Measurements from ENCODE around the gene CABP1. TPM values are rescaled to one million over a fixed set of nuclear protein-coding genes. Genes with fewer than 3 reads are reported as not detected.

Gene CABP1
- total and polyA plus RNA-seq, 4 donors: 0.05 to 0.12 (median 0.08) TPM; not detected in 1

- Histone ChIP-seq H3K4me3 (ENCODE audit: low read depth in 1 of 3, low read length in 3 of 3) (no peak overlapping the region), H3K27me3 (ENCODE audit: control insufficient read depth in 4 of 4, insufficient read depth in 4 of 4, low read length in 3 of 4) (no peaks in the 10 kb centered on the region), H3K4me1 (ENCODE audit: control insufficient read depth in 4 of 4, insufficient read depth in 4 of 4, low read length in 3 of 4) (no peaks in the 10 kb centered on the region), H3K9ac (ENCODE audit: low read depth in 1 of 2, low read length in 2 of 2) (no peak overlapping the region), H3K9me3 (ENCODE audit: control insufficient read depth in 4 of 4, low read length in 3 of 4) (no peaks in the 10 kb centered on the region), H3K36me3 (ENCODE audit: control insufficient read depth in 4 of 4, insufficient read depth in 3 of 4, low read depth in 1 of 4, low read length in 3 of 4) (no peaks in the 10 kb centered on the region), H3K27ac (ENCODE audit: low read depth in 1 of 2, low read length in 2 of 2) (no peak overlapping the region)
- no peak for DNase-seq (ENCODE audit: low spot score)
- TF ChIP-seq ZBTB33 (IDR thresholded peaks at IDR 0.05) (no peak), YY1 (IDR thresholded peaks at IDR 0.05) (no peak), REST (IDR thresholded peaks at IDR 0.05) (no peak), RAD21 (IDR thresholded peaks at IDR 0.05) (no peak), RXRA (IDR thresholded peaks at IDR 0.05) (no peak), JUND (IDR thresholded peaks at IDR 0.05) (no peak), EGR1 (IDR thresholded peaks at IDR 0.05; ENCODE audit: low read depth in 2 of 2) (no peak), FOXA2 (IDR thresholded peaks at IDR 0.05) (no peak), NR2F2 (IDR thresholded peaks at IDR 0.05) (no peak), HNF4A (conservative IDR thresholded peaks at IDR 0.05) (no peak), HNF4G (IDR thresholded peaks at IDR 0.05) (no peak), SP1 (IDR thresholded peaks at IDR 0.05) (no peak)
- WGBS: 75% methylated on average over 7 of the region's 7 CpGs
These were observed 37.5 kb downstream of the CABP1 start for GRCh38 chr12:120677765-120678473.

- Histone ChIP-seq H3K9me3 (ENCODE audit: control insufficient read depth in 4 of 4, low read length in 3 of 4) (no peaks in the 10 kb centered on the region), H3K27ac (ENCODE audit: low read depth in 1 of 2, low read length in 2 of 2) (no peak overlapping the region), H3K9ac (ENCODE audit: low read depth in 1 of 2, low read length in 2 of 2) (no peak overlapping the region), H3K4me3 (ENCODE audit: low read depth in 1 of 3, low read length in 3 of 3) (no peak overlapping the region), H3K36me3 (ENCODE audit: control insufficient read depth in 4 of 4, insufficient read depth in 3 of 4, low read depth in 1 of 4, low read length in 3 of 4) (no peaks in the 10 kb centered on the region), H3K4me1 (ENCODE audit: control insufficient read depth in 4 of 4, insufficient read depth in 4 of 4, low read length in 3 of 4) (no peaks in the 10 kb centered on the region), H3K27me3 (ENCODE audit: control insufficient read depth in 4 of 4, insufficient read depth in 4 of 4, low read length in 3 of 4) (no peaks in the 10 kb centered on the region)
- 81% methylated on average over 8 of the region's 8 CpGs for WGBS
- DNase-seq (ENCODE audit: low spot score): no peak
- no peak for TF ChIP-seq EGR1 (IDR thresholded peaks at IDR 0.05; ENCODE audit: low read depth in 2 of 2)
- TF ChIP-seq MAX (IDR thresholded peaks at IDR 0.05): no peak
- TF ChIP-seq CTCF (IDR thresholded peaks at IDR 0.05; ENCODE audit: low read depth, low read length, missing input control): no peak
- TF ChIP-seq FOXA1 (IDR thresholded peaks at IDR 0.05): no peak
- TF ChIP-seq RXRA (IDR thresholded peaks at IDR 0.05): no peak
- no peak for TF ChIP-seq ATF3 (IDR thresholded peaks at IDR 0.05)
These were observed 38.1 kb downstream of the CABP1 start for GRCh38 chr12:120678572-120678971.
